HG02763 (cell line): ENCODE results near the gene NKAIN4.

Source experiments
- ATAC-seq: cut with Tn5 transposase; IDR thresholded peaks from one replicate; pipeline ENCODE4 v1.9.1; 2021; ENCODE audit warnings: mild to moderate bottlenecking, moderate library complexity; ENCODE audit not compliant: unreplicated experiment

Gene NKAIN4

GRCh38 chr20:63198606-63199005, 55.7 kb downstream of the NKAIN4 start:
- no peak for ATAC-seq

GRCh38 chr20:63196768-63197470, 57.3 kb downstream of the NKAIN4 start:
- no peak for ATAC-seq

GRCh38 chr20:63194797-63195173, 59.5 kb downstream of the NKAIN4 start:
- ATAC-seq: no peak

- no peak for ATAC-seq
These were observed 60.1 kb downstream of the NKAIN4 start for GRCh38 chr20:63194007-63194796.

- no peak for ATAC-seq
These were observed 61.5 kb downstream of the NKAIN4 start for GRCh38 chr20:63192721-63193120.

GRCh38 chr20:63191400-63191799, 62.9 kb downstream of the NKAIN4 start:
- ATAC-seq: no peak

- no peak for ATAC-seq
These were observed 63.4 kb downstream of the NKAIN4 start for GRCh38 chr20:63190828-63191227.
